CD4-positive, alpha-beta T cell treated with Interferon gamma for 1 hour (primary cell): ENCODE measurements around the gene TRPM3.
"Not testable (repeated sequence)": the region's sequence is repeated elsewhere in the genome, so short reads cannot be mapped to it uniquely, and the experiment has no call there.

Experiments used
- DNase-seq: peaks from one replicate; pipeline ENCODE4 v3.0.0-alpha.2; 2020

TRPM3 gene

DNA sequence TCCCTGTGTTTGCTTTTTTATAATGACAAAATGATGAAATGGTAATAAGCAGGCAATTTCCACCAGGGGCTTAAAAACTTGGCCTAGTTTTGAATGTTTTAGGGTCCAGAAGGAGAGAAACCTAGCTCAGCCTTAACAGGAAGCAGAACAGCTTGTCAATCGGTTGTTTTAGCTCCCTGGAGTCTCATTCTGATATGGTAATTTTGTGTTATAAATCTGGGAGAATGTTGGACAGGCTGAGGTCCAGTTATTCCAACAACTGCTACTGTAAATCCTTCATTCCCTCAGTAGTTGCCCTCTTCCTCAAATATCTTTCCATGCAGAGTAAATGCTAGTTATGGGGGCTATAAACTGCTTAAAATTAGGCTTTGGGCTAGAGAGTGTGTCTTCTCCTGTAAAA is 397.4 kb downstream of the TRPM3 start:
- DNase-seq, result not testable (repeated sequence)

DNA sequence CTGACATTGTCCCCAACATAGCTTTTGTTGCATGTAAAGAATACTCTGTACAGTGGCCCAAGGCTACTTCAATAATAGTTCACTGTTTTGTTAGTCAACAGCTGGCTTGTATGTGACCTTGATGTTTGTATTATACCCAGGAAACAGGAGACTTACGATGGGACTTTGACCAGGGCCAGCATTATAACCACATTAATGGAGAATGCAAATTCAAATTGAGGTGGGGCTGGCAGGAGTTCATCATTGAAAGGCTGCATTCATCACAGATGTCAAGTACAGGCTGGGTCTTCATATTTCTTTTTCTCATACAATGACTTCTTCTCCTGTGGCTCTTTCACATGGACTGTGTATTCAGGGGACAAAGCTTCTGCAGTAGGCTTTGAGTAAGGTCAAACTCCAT is 414.6 kb downstream of the TRPM3 start:
- DNase-seq, result not testable (repeated sequence)

DNA sequence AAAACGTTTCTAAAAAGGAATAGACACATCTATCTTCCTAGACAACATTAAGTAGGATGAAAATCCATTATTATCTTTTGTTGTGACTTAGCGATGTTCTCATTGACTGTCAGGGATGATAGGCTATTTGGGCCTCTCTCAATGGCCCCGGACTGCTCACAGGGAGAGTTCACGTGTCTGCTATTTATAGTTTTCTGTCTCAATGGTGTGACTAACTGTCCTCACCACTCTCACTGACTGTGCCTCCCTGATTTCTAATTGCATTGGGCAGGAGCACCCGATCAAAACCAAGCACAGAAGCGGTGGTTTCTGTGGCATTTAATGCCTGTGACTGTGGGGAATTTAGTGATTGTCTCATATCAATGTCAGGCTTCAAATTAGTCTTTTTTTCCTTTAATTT is 420.3 kb downstream of the TRPM3 start:
- DNase-seq, result no peak

DNA sequence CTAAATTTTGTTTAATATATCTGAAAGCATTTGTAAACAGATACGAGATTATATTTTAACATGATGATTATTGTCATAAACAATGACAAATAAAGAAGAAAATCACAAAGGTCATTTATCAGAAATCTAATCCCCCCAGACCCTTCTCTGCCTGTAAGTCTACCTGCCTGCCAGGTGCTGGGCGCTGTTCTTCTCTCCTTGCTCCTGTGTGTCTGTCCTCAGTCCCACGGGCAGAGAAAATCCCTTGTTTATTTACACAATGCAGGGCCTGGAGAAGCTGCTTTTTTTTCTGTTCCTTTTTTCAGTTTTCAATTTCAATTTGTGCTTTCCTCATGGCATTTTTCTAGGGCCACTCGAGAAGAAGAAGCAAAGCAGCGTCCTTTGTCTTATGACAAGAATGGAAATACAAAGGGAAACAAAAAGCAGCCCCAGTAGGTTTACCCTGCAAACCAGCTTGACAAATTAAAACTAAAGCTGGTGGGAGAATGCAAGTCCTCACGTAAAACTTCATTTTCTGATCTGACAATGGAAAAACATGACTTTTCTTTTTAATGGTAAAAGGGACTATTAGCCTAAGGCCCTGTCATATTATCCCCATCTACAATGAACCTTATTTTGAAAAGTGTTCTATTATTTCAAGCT is 424.6 kb downstream of the TRPM3 start:
- no peak for DNase-seq

DNA sequence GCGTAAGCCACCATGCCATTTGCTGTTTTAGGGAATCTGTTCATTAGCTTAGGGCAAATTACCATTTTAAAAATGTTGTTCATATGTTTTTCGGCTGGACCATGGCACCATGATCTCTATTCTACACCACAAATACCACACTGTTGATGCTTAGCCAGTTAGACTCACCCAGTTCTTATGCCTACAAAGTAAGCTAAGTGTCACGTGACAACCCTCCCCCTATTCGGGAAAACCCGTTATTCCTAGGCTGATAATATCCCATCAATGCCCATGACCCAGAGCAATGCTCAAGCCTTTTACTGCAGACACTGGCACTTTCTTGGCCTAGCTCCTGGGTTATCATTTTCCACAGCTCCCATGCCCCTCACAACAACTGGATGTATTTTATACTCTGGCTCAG is 426.7 kb downstream of the TRPM3 start:
- DNase-seq, result no peak

DNA sequence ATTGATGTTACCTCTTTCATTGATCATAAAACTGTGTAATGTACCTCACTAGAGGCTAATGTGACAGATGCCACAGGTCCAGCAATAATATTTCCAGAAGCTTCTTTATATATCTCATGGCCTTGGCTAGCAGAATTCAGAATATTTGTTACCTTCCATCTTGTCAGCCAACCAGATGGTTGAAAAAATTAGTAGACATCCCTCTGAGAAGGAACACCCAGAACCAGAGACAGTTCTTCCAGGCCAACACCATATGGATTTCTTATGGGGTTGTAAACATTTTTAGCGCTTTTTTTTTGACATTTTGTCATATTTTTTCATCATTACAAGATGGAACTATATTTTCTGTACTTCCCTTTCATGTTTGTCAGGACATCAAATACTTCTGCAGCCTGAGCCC is 428.2 kb downstream of the TRPM3 start:
- no peak for DNase-seq

DNA sequence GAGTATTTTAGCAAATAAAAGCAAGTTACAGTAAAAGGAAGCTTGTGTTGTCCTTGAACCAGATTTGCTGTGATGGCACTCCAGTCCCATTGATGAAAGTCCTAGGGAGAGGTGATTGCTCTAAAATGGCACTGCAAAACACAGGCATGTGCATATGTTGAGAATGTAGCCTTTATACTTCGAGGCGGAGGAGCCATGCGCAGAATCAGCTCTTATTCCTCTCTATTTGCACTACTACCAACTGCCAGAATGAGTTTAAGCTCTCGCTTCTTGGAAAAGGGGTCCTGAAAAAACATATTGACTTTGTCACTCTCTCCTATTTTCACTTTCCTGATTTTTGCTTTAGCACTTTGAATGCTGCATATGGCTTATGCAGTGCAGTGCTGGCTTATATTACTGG is 429.0 kb downstream of the TRPM3 start:
- no peak for DNase-seq

DNA sequence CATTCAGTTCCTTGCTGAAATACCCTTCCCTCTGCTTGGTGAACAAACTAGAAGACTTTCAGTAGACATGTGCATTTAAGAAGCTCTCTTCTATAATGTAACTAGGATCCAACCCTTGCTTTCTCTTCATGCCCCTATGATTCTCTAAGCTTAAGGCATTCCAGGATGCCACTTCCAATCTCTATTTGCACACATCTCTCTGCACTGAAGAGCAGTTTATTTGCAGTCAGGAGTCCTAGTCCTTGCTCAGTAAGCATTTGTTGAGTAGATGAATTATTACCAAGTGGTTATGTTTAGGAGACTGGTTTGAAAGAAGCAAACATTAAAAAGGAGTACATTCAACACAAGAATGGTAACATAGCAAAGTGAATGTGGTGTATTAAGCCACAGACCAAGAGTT is 432.7 kb downstream of the TRPM3 start:
- no peak for DNase-seq

DNA sequence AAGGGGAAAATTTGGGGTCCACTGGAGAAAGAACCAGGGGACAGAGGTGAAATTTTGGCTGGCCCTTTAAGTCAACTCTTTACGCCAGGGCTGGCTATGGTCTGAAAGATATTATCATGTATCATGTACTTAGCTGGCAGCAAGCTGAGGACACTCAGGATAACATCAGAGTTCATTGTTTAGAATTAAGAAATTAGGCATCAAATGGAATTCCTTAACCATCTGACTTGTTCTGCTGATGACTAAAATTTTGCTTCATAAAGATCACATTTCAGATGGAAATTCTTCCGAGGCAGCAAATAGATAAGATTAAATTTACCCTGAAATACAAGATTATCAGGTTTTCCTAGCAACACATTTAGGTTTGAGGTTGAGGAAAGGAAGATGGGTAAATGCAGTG is 437.6 kb downstream of the TRPM3 start:
- DNase-seq, result no peak

DNA sequence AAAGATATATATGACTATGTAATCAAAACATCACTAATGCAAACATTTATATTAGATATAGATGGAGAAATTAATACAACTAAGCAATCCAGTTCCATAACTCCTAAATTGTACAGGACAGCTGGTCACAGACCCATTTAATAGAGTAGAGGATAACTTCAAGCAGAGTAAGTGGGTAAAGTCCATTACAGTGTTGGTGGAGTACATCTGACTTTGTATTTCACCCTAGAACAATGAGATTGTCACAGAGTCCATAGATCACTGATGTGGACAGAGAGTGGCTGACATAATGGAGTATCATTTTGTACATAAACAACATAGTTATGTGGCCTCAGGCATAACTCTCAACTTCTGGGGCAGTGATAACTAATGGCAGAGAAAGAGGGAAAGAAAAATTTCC is 439.1 kb downstream of the TRPM3 start:
- no peak for DNase-seq

DNA sequence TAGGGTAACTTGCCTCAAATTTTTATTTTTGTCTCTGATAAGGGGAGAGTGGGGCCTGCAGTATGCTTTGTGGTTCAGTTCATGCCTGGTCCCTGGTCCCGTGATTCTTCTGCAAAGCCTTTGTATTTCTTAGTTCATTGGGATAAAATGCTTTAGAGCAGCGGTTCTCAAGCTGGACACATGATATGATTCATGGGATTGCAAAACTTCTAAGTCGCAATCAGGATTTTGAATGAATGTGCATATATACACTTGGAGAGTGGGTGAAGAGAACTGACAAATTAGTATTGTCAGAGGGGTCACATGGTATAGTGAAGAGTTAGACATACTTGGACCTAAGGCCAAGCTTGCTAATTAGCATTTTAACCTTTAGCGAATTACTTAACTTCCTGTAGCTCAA is 441.6 kb downstream of the TRPM3 start:
- DNase-seq, result no peak

DNA sequence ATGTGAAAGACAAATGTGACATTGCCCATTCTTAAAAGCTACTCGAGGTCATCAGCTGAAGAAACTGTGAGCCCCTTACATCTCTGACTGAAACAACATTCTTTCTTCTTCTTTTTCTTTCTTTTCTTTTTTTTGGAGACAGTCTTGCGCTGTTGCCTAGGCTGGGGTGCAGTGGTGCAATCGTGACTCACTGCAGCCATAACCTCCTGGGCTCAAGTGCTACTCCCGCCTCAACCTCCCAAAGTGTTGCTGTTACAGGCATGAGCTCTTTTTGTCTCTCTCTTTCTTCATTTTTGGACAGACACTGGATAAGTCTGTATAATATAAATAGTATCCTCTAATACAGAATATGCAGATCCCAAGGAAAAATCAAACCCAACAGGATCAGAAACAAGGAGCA is 443.3 kb downstream of the TRPM3 start:
- no peak for DNase-seq

DNA sequence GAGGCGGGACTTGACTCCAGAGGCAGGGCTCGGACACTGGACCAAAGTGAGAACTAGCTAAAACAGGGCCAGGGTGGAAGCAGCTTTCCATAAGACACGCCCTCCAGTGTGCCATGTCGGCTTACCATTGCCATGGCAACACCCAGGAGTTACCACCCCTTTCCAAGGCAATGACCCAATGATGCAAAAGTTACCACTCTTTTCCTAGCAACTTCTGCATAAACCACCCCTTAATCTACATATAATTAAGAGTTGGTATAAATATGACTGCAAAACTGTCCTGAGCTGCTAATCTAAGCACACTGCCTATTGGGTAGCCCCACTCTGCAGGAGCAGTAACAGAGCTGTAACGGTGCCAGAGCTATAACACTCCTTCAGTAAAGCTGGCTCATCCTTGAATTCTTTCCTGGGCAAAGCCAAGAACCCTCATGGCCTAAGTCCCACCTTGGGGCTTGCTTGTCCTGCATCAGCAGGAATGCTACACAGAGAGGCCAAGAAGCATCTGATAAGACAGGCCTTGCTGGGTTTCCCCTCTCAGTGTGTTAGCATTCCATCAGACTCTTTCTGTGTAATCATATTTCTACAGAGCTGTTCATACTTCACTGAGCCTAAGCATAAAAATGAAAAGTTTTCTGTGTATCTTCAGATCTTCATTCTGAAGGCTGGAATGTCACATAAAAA is 444.2 kb downstream of the TRPM3 start:
- DNase-seq, result no peak

DNA sequence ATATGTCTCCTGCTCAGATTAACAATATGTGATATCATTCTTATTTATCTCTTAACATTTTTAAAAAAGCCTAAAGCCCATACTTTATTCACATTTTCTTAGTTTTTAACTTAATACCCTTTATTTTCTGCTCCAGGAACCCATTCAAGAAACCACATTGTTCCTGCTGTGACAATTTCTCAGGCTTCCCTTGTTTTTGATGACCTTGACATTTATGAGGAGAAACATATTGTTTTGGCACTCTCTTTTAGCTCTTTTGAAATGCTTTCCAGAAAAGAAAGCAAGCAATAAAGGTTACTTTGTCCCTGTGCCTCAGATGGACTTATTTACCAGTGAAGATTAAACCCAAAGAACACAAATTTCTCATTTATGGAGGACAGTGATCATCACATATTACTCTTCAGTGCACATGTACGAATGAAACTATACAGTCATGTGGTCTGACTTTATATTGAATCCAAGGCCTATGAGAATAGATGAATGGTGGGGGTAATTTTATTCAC is 445.5 kb downstream of the TRPM3 start:
- no peak for DNase-seq

DNA sequence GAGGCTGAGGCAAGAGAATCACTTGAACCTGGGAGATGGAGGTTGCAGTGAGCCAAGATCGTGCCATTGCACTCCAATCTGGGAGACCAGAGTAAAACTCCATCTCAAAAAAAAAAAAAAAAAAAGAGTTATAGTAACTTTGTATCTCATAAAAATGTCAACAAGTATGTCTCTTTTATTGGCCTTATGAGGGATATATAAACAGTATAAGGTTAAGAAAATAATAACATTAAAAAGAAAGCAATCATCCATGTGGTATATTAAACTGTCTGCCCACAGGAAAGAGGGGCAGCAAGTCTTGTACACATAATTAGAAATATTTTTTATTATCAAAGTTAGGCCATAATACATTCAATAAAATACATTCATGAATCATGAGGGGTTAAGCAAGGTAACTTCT is 447.6 kb downstream of the TRPM3 start:
- no peak for DNase-seq

DNA sequence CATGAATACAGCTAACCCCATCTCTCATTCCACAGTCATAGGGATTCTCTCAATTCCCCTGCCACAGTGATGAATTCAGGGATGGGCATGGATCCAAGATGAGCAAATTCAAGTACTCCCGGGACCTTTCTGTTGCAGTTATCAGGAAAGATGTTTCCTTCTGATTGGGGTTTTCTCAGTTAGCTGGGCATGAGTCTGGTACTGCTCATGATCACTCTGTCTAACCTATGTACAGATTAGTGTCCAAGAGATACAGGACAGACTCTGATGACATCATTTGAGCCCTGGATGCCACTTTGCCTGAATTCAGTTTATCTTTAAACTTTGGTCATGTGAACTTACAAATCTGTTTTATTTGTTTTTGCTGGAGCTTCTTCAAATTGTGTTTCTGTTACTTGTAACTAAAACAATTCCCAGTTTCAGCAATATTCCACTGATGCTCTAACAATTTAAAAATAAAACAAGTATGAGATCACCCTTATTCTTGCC is 449.2 kb downstream of the TRPM3 start:
- DNase-seq, result no peak

DNA sequence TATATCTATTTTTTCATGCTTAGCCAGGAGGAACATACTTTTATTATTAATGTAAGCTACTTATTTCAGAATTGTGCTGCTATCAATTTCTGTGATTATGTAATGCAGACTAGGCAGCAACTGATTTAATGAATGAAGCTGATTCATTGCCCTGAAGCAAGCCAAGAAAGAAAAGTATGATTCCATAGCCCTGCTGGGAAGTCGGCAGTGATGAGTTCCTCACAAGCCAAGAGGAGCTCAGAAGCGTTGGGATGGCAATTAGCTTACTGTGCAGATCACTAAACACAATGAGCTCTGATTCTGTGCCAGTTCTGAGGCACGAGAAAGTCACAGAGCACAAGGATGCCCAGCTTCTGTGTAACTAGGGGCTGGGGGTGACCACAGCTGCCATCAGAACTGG is 452.7 kb downstream of the TRPM3 start:
- no peak for DNase-seq

DNA sequence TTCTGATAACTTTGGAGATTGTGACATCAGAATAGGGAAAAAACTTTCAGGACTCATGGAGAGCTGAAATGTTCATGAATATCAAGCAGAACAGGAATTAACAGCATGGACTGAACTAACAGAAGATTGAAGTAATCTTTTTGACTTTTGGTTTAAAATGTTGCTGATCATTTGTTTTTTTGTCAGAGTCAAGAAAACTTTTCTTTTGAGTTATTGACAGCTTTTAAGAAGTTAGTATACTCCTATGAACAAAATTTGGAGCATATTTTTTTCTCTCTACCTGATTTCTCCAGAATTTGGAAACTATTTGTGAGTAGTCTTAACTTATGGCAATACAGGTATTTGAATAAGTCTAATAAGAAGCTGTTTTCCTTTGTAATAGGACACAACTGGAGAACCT is 462.7 kb downstream of the TRPM3 start:
- no peak for DNase-seq

DNA sequence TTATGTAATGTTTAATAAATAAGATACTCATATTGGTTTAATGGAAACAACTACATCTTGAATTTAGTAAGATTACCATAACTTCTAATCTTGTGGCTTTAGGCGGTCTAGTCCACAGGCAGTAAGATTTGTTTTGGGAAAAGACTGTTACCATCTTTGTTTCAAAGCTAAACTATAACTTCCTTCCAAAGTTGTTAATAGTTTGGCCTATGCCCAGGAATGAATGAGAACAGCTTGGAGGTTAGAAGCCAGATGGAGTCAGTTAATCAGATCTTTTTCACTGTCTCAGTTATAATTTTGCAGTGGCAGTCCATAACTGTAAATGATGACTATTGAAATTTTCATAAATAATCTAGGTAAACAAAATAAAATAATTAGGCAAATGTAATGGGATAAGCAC is 465.1 kb downstream of the TRPM3 start:
- no peak for DNase-seq

DNA sequence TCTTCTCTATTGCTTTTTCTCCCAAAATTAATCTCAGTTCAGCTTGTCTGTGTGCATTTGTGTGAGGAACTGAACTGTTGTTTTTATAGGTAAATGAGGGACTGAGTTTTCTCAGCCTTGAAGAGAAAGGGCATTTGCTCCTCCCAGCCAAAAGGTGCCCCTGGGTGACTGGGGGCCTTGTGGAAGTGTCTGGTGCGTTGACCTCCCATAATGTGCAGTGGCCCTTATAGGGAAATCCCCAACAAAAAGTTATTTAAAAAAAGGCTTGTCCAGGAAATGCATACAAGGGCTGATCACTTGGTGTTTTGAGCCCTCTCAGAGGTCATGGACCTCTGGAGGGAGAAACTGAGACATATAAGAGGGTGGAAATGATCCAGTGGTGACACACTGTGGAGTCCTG is 467.3 kb downstream of the TRPM3 start:
- no peak for DNase-seq

DNA sequence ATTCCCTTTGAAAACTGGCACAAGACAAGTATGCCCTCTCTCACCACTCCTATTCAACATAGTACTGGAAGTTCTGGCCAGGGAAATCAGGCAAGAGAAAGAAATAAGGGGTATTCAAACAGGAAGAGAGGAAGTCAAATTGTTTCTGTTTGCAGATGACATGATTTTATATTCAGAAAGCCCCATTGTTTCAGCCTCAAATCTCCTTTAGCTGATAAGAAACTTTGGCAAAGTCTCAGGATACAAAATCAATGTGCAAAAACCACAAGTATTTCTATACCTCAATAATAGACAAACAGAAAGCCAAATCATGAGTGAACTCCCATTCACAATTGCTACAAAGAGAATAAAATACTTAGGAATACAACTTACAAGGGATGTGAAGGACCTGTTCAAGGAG is 476.8 kb downstream of the TRPM3 start:
- not testable (repeated sequence) for DNase-seq

DNA sequence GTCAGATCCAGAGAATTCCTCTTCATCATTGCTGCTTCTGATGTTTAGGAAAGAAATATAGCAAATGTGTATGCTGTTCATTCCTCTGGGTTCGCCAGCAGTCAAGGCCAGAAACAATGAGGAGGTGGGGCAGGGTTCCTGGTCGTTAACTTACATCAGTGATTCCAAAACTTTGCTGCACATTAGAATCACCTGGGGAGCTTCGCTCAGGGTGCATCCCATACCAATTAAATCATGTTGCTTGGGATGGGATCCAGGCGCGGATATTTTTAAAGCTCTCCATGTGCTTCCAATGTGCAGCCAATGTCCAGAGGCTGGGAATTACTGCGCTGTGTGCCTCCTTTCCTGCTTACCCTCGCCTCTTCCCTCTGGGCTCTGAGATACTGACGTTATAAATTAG is 479.1 kb downstream of the TRPM3 start:
- no peak for DNase-seq

DNA sequence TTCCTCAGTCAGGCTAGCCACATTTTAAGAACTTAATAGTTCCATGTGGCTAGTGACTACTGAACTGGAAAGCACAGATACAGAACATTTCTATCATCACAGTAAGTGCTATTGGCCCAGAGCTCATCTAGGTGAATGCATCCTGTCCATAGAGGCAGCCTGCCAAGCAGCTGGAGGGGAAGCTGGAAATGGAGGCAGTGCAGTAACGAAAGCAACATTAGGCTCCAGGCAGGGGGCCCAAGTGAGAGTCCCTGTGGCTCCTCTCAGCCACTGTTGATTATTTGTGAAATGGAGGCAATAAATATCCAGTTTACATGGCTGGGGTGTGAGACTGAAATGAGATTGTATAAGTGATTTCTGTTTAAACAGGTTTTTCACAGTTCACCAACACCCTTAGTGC is 479.8 kb downstream of the TRPM3 start:
- no peak for DNase-seq

DNA sequence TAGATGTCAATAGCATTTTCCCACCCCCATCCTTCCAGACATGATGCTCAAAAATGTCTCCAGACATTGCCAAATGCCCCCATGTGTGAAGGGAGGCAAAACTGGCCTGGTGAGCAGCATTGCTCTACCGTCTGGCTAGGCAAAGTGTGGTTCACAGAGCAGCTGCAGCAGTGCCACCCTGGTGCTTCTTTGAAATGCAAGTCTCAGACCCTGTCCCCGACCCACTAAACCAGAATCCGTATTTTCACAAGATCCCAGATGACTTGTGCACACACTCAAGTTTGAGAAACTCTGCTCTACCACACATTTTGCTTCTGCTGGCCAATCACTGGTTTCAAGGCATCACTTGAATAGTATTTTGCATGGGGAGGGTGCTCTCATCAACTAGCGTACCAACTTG is 480.4 kb downstream of the TRPM3 start:
- DNase-seq, result no peak
